ENCODE data around the gene AEBP1.

Gene AEBP1

GRCh38 chr7:44103923-44104859 lies at the start of gene AEBP1:
AEBP1 (plus strand) TSS chr7:44104345; CDS start chr7:44104666, 321 bp downstream.
- peak in 1 of 2 experiments; percentile 27 for DNase-seq

- DNase-seq: no peak
Measured at GRCh38 chr7:44056681-44057080, 47.5 kb upstream of the AEBP1 start.

- DNase-seq: no peak
Measured at GRCh38 chr7:44057181-44057848, 46.8 kb upstream of the AEBP1 start.

- DNase-seq: no peak
Measured at GRCh38 chr7:44057849-44058758, 46.0 kb upstream of the AEBP1 start.

- no peak for DNase-seq
Measured at GRCh38 chr7:44058759-44059218, 45.4 kb upstream of the AEBP1 start.

- DNase-seq: no peak
Measured at GRCh38 chr7:44059219-44060090, 44.7 kb upstream of the AEBP1 start.

- DNase-seq: no peak
Measured at GRCh38 chr7:44060091-44060947, 43.8 kb upstream of the AEBP1 start.

GRCh38 chr7:44060948-44061644 lies 43.0 kb upstream of the AEBP1 start:
- DNase-seq: no peak

GRCh38 chr7:44061645-44062179 lies 42.4 kb upstream of the AEBP1 start:
- no peak for DNase-seq

GRCh38 chr7:44062180-44062902 lies 41.8 kb upstream of the AEBP1 start:
- no peak for DNase-seq

GRCh38 chr7:44062903-44063295 lies 41.2 kb upstream of the AEBP1 start:
- no peak for DNase-seq

GRCh38 chr7:44063547-44063893 lies 40.6 kb upstream of the AEBP1 start:
- no peak for DNase-seq

GRCh38 chr7:44063894-44064651 lies 40.1 kb upstream of the AEBP1 start:
- no peak for DNase-seq

- no peak for DNase-seq
Measured at GRCh38 chr7:44064791-44065430, 39.2 kb upstream of the AEBP1 start.

GRCh38 chr7:44065431-44066110 lies 38.6 kb upstream of the AEBP1 start, which contains the start of gene PGAM2:
PGAM2 (minus strand) TSS chr7:44065567; CDS start chr7:44065529, 38 bp downstream.
- DNase-seq: peak in 1 of 2 experiments; percentile 32

- DNase-seq: no peak
Measured at GRCh38 chr7:44066111-44066460, 38.1 kb upstream of the AEBP1 start.

- DNase-seq: no peak
Measured at GRCh38 chr7:44066494-44067063, 37.6 kb upstream of the AEBP1 start.
